Activated gamma-delta T cell (primary cell): ENCODE data around the gene PLOD3.

Experiments used
- DNase-seq: peaks from one replicate; lab custom pipeline; 2025; lab: John Stamatoyannopoulos, UW

Gene PLOD3

GRCh38 chr7:101180130-101180755 lies 37.1 kb downstream of the PLOD3 start, which contains the start of gene NAT16:
TSS of gene NAT16 (minus strand) at chr7:101180293. CDS start at chr7:101174807, 5,486 bp downstream.
- no peak for DNase-seq

- no peak for DNase-seq
Observed at GRCh38 chr7:101179713-101180112, 37.7 kb downstream of the PLOD3 start.

GRCh38 chr7:101179117-101179516 lies 38.3 kb downstream of the PLOD3 start:
- no peak for DNase-seq

GRCh38 chr7:101177644-101178043 lies 39.7 kb downstream of the PLOD3 start:
- no peak for DNase-seq

- DNase-seq, result no peak
Observed at GRCh38 chr7:101175664-101176063, 41.7 kb downstream of the PLOD3 start.

GRCh38 chr7:101174322-101174854 lies 43.0 kb downstream of the PLOD3 start:
- no peak for DNase-seq

GRCh38 chr7:101173752-101174244 lies 43.6 kb downstream of the PLOD3 start:
- no peak for DNase-seq

- no peak for DNase-seq
Observed at GRCh38 chr7:101172854-101173751, 44.3 kb downstream of the PLOD3 start.

GRCh38 chr7:101172005-101172853 lies 45.2 kb downstream of the PLOD3 start:
- DNase-seq, result no peak

GRCh38 chr7:101171442-101171837 lies 45.9 kb downstream of the PLOD3 start:
- no peak for DNase-seq

GRCh38 chr7:101170617-101171441 lies 46.6 kb downstream of the PLOD3 start:
- DNase-seq, result peak; percentile 21

- DNase-seq, result peak; percentile 52
Observed at GRCh38 chr7:101169838-101170551, 47.4 kb downstream of the PLOD3 start.

- DNase-seq, result no peak
Observed at GRCh38 chr7:101169110-101169837, 48.1 kb downstream of the PLOD3 start.

- no peak for DNase-seq
Observed at GRCh38 chr7:101168412-101169049, 48.9 kb downstream of the PLOD3 start.

- no peak for DNase-seq
Observed at GRCh38 chr7:101167645-101168411, 49.6 kb downstream of the PLOD3 start.

GRCh38 chr7:101166909-101167644 lies 50.3 kb downstream of the PLOD3 start:
- DNase-seq, result no peak

- DNase-seq, result no peak
Observed at GRCh38 chr7:101166648-101166908, 50.8 kb downstream of the PLOD3 start.
